ENCODE measurements around the gene VMO1.

Gene VMO1

GRCh38 chr17:4795168-4795567, 9.0 kb upstream of the VMO1 start:
- DNase-seq: no peak

GRCh38 chr17:4790705-4791088, 4.5 kb upstream of the VMO1 start:
- DNase-seq: no peak

GRCh38 chr17:4789951-4790704, 4.0 kb upstream of the VMO1 start:
- peak; percentile 81 to 84 for DNase-seq

- no peak for DNase-seq
These were observed 3.5 kb upstream of the VMO1 start for GRCh38 chr17:4789701-4789950.

GRCh38 chr17:4788807-4789700, 2.9 kb upstream of the VMO1 start, which contains the start of gene GLTPD2:
Gene GLTPD2 (plus strand): TSS chr17:4788964. CDS start chr17:4789012, 48 bp downstream.
- no peak for DNase-seq

GRCh38 chr17:4788159-4788806, 2.1 kb upstream of the VMO1 start:
- DNase-seq: no peak

- DNase-seq: no peak
These were observed 352 bp upstream of the VMO1 start for GRCh38 chr17:4786516-4786915.

GRCh38 chr17:4785311-4786105, 656 bp downstream of the VMO1 start:
- DNase-seq: no peak

- DNase-seq: peak in 1 of 2 donors; percentile 39
These were observed 3.5 kb downstream of the VMO1 start for GRCh38 chr17:4782652-4783051.

GRCh38 chr17:4780325-4780955, 5.7 kb downstream of the VMO1 start:
- no peak for DNase-seq

- no peak for DNase-seq
These were observed 8.0 kb downstream of the VMO1 start for GRCh38 chr17:4777969-4778760.

GRCh38 chr17:4772235-4772613, 13.9 kb downstream of the VMO1 start:
- DNase-seq: no peak

- no peak for DNase-seq
These were observed 14.5 kb downstream of the VMO1 start, which contains the start of gene TM4SF5 for GRCh38 chr17:4771519-4772234. Gene TM4SF5 (plus strand): TSS chr17:4771886. CDS start chr17:4771923, 37 bp downstream.

GRCh38 chr17:4769628-4770027, 16.5 kb downstream of the VMO1 start:
- DNase-seq: no peak

- peak in 1 of 2 donors; percentile 29 for DNase-seq
These were observed 17.9 kb downstream of the VMO1 start for GRCh38 chr17:4768298-4768697.

GRCh38 chr17:4766723-4767122, 19.4 kb downstream of the VMO1 start:
- DNase-seq: no peak

GRCh38 chr17:4766201-4766600, 20.0 kb downstream of the VMO1 start:
- DNase-seq: peak in 1 of 2 donors; percentile 67

GRCh38 chr17:4764595-4764994, 21.6 kb downstream of the VMO1 start:
- no peak for DNase-seq

- DNase-seq: peak; percentile 22 to 23
These were observed 26.4 kb downstream of the VMO1 start for GRCh38 chr17:4759776-4760236.

- DNase-seq: no peak
These were observed 32.8 kb downstream of the VMO1 start for GRCh38 chr17:4753392-4753791.

GRCh38 chr17:4751932-4752331, 34.2 kb downstream of the VMO1 start:
- no peak for DNase-seq
